HEK293 (cell line): Measurements from ENCODE around the gene TFAP2E.

Source experiments
- CTCF ChIA-PET: fragments of 350-600 bp; formaldehyde crosslinking; extraction: SDS; loops from one replicate; lab custom pipeline; 2021; ENCODE audit warnings: antibody characterized with exemption; lab: Yijun Ruan, JAX
- POLR2A ChIA-PET: fragments of 300-600 bp; formaldehyde crosslinking; extraction: SDS; loops from one replicate; lab custom pipeline; 2020; ENCODE audit warnings: antibody characterized with exemption, inconsistent platforms; lab: Yijun Ruan, JAX
- H3K27ac ChIP-seq: fragments of 200-500 bp; sonication (Bioruptor generic); 2 replicates; pipeline ENCODE4 v1.5.1; 2014; ENCODE audit warnings: low read depth, low read length, control low read depth, inconsistent platforms; ENCODE audit errors: extremely low read depth
- H3K36me3 ChIP-seq, 2 experiments: fragments of 200-500 bp in 1 of 2; sonication (Bioruptor generic) in 1 of 2; 1 replicate in 1 of 2; 2 replicates in 1 of 2; pipeline ENCODE4 v1.5.1; 2014 to 2017; ENCODE audit warnings: inconsistent platforms in 2 of 2, low read length in 2 of 2; ENCODE audit not compliant: control insufficient read depth in 2 of 2, insufficient read depth in 1 of 2
- H3K4me1 ChIP-seq: fragments of 200-500 bp; sonication (Bioruptor generic); 2 replicates; pipeline ENCODE4 v1.5.1; 2014; ENCODE audit warnings: mild to moderate bottlenecking, low read length, inconsistent platforms; ENCODE audit not compliant: control insufficient read depth, insufficient read depth
- H3K4me3 ChIP-seq: 2 replicates; pipeline ENCODE4 v1.5.1; 2011; ENCODE audit warnings: low read depth, mild to moderate bottlenecking, control low read depth, low read length, moderate library complexity
- H3K9me3 ChIP-seq: fragments of 200-500 bp; sonication (Bioruptor generic); 2 replicates; pipeline ENCODE4 v1.5.1; 2014; ENCODE audit warnings: low read depth, low read length, inconsistent platforms; ENCODE audit not compliant: control insufficient read depth, insufficient read depth
- PRDM1 ChIP-seq: fragments of 450-650 bp; formaldehyde crosslinking; IDR thresholded peaks from 2 replicates; pipeline ENCODE4; 2016; ENCODE audit warnings: missing biosample characterization, missing genetic modification characterization
- TCF7L2 ChIP-seq: IDR thresholded peaks from 2 replicates; pipeline ENCODE4 v1.6.1; 2011; ENCODE audit warnings: low read depth, mild to moderate bottlenecking, inconsistent platforms, low read length, moderate library complexity, borderline replicate concordance
- TRIM28 ChIP-seq: IDR thresholded peaks from 2 replicates; pipeline ENCODE4 v1.6.1; 2011; ENCODE audit warnings: low read length, control low read depth, borderline replicate concordance
- ZIC2 ChIP-seq: fragments of 450-650 bp; formaldehyde crosslinking; IDR thresholded peaks from 2 replicates; pipeline ENCODE4 v1.5.1; 2016; ENCODE audit warnings: missing biosample characterization, missing genetic modification characterization
- ZNF335 ChIP-seq: fragments of 450-650 bp; formaldehyde crosslinking; conservative IDR thresholded peaks from 2 replicates; pipeline ENCODE4 v1.5.1; 2016; ENCODE audit warnings: missing biosample characterization, missing genetic modification characterization
- ZNF530 ChIP-seq: fragments of 450-650 bp; formaldehyde crosslinking; IDR thresholded peaks from 2 replicates; pipeline ENCODE4 v1.5.1; 2016; ENCODE audit warnings: low read depth, missing biosample characterization, missing genetic modification characterization
- ZNF654 ChIP-seq: fragments of 450-650 bp; formaldehyde crosslinking; IDR thresholded peaks from 2 replicates; pipeline ENCODE4 v1.5.1; 2016; ENCODE audit warnings: low read depth, missing biosample characterization, missing genetic modification characterization
- ZNF660 ChIP-seq: fragments of 450-650 bp; IDR thresholded peaks from 2 replicates; pipeline ENCODE4 v1.5.1; 2018; ENCODE audit warnings: missing biosample characterization, mild to moderate bottlenecking, missing genetic modification characterization
- ZNF843 ChIP-seq: fragments of 450-650 bp; formaldehyde crosslinking; IDR thresholded peaks from 2 replicates; pipeline ENCODE4 v1.5.1; 2016; ENCODE audit warnings: missing biosample characterization, missing genetic modification characterization
- ZSCAN30 ChIP-seq: fragments of 450-650 bp; IDR thresholded peaks from 2 replicates; pipeline ENCODE4 v1.5.1; 2018; ENCODE audit warnings: missing biosample characterization, mild to moderate bottlenecking, missing genetic modification characterization, moderate library complexity
- TF ChIP-seq, protein P1 (sequence below): fragments of 450-650 bp; formaldehyde crosslinking; IDR thresholded peaks from 2 replicates; pipeline ENCODE4 v1.5.1; 2016; ENCODE audit warnings: missing biosample characterization, missing genetic modification characterization
- TF ChIP-seq, protein P2 (sequence below): fragments of 450-650 bp; formaldehyde crosslinking; IDR thresholded peaks from 2 replicates; pipeline ENCODE4 v1.5.1; 2016; ENCODE audit warnings: missing biosample characterization, missing genetic modification characterization
- TF ChIP-seq, protein P3 (sequence below): fragments of 450-650 bp; formaldehyde crosslinking; IDR thresholded peaks from 2 replicates; pipeline ENCODE4 v1.5.1; 2016; ENCODE audit warnings: missing biosample characterization, missing genetic modification characterization
- TF ChIP-seq, protein P4 (sequence below): fragments of 450-650 bp; formaldehyde crosslinking; IDR thresholded peaks from 2 replicates; pipeline ENCODE4 v1.5.1; 2016; ENCODE audit warnings: missing biosample characterization, missing genetic modification characterization
- TF ChIP-seq, protein P5 (sequence below): fragments of 450-650 bp; formaldehyde crosslinking; IDR thresholded peaks from 2 replicates; pipeline ENCODE4 v1.5.1; 2017; ENCODE audit warnings: missing biosample characterization, missing genetic modification characterization
- TF ChIP-seq, protein P6 (sequence below): fragments of 450-650 bp; formaldehyde crosslinking; IDR thresholded peaks from 2 replicates; pipeline ENCODE4 v1.5.1; 2016; ENCODE audit warnings: missing biosample characterization, missing genetic modification characterization

TFAP2E gene

DNA sequence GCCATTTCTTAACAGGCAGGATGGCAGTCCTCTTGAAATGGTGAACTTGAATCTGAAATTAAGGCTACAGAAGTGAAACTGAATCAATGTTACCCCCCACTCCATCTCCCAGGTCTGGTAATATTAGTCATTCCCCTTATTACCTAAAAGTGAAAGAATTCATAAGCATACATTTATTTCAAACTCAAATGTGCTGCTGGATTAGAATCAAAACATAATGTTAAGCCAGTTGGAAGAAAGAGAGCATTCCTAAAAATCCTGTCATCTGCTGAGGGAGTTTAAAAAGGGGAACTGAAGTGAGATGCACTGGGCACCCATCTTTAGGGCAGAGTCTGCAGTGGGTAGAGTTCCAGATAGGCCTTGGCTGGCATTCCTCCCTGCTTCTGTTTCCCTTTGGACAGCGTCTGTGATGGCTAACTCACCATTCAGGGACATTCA is 33.3 kb upstream of the TFAP2E start (continued):
- TF ChIP-seq, protein P1, sequence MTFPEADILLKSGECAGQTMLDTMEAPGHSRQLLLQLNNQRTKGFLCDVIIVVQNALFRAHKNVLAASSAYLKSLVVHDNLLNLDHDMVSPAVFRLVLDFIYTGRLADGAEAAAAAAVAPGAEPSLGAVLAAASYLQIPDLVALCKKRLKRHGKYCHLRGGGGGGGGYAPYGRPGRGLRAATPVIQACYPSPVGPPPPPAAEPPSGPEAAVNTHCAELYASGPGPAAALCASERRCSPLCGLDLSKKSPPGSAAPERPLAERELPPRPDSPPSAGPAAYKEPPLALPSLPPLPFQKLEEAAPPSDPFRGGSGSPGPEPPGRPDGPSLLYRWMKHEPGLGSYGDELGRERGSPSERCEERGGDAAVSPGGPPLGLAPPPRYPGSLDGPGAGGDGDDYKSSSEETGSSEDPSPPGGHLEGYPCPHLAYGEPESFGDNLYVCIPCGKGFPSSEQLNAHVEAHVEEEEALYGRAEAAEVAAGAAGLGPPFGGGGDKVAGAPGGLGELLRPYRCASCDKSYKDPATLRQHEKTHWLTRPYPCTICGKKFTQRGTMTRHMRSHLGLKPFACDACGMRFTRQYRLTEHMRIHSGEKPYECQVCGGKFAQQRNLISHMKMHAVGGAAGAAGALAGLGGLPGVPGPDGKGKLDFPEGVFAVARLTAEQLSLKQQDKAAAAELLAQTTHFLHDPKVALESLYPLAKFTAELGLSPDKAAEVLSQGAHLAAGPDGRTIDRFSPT (tag by site-specific recombination), result no peak
- no peak for TF ChIP-seq ZNF843 (tag by site-specific recombination)
- no peak for TF ChIP-seq ZNF335 (tag by site-specific recombination)
- TF ChIP-seq PRDM1, result no peak

DNA sequence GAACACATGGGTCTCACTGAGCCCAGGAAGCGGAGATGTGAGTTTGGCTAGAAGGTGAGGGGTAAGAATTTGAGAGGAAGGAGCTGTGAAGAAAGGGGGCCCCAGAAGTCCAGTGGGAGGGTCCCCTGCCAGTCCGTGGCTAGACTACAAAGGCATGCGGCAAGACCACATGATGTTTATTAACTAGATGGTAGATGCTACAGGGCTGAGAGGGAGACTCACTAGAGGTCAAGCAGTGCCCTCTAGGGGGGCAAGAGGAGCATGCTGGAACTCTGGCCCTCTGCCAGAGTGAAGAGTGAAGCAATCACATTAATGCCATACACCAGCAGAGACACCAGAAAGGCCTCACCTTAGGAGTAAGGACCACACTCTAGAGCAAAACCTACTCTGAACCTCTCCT is 28.1 kb upstream of the TFAP2E start:
- no peak overlapping the region for H3K27ac ChIP-seq
- peak; percentile 91 for TF ChIP-seq ZIC2 (tag by site-specific recombination)
- peak; percentile 63; the same call in 1 of the 2 replicates for TF ChIP-seq TCF7L2
- TF ChIP-seq TRIM28, result peak; percentile 45; the same call in 1 of the 2 replicates
- TF ChIP-seq, protein P2, sequence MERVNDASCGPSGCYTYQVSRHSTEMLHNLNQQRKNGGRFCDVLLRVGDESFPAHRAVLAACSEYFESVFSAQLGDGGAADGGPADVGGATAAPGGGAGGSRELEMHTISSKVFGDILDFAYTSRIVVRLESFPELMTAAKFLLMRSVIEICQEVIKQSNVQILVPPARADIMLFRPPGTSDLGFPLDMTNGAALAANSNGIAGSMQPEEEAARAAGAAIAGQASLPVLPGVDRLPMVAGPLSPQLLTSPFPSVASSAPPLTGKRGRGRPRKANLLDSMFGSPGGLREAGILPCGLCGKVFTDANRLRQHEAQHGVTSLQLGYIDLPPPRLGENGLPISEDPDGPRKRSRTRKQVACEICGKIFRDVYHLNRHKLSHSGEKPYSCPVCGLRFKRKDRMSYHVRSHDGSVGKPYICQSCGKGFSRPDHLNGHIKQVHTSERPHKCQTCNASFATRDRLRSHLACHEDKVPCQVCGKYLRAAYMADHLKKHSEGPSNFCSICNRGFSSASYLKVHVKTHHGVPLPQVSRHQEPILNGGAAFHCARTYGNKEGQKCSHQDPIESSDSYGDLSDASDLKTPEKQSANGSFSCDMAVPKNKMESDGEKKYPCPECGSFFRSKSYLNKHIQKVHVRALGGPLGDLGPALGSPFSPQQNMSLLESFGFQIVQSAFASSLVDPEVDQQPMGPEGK (tag by site-specific recombination), result 0 out of 2 replicates have a peak, but pooled peaks have one; percentile 22
- TF ChIP-seq ZNF530 (tag by site-specific recombination), result no peak
- TF ChIP-seq, protein P3, sequence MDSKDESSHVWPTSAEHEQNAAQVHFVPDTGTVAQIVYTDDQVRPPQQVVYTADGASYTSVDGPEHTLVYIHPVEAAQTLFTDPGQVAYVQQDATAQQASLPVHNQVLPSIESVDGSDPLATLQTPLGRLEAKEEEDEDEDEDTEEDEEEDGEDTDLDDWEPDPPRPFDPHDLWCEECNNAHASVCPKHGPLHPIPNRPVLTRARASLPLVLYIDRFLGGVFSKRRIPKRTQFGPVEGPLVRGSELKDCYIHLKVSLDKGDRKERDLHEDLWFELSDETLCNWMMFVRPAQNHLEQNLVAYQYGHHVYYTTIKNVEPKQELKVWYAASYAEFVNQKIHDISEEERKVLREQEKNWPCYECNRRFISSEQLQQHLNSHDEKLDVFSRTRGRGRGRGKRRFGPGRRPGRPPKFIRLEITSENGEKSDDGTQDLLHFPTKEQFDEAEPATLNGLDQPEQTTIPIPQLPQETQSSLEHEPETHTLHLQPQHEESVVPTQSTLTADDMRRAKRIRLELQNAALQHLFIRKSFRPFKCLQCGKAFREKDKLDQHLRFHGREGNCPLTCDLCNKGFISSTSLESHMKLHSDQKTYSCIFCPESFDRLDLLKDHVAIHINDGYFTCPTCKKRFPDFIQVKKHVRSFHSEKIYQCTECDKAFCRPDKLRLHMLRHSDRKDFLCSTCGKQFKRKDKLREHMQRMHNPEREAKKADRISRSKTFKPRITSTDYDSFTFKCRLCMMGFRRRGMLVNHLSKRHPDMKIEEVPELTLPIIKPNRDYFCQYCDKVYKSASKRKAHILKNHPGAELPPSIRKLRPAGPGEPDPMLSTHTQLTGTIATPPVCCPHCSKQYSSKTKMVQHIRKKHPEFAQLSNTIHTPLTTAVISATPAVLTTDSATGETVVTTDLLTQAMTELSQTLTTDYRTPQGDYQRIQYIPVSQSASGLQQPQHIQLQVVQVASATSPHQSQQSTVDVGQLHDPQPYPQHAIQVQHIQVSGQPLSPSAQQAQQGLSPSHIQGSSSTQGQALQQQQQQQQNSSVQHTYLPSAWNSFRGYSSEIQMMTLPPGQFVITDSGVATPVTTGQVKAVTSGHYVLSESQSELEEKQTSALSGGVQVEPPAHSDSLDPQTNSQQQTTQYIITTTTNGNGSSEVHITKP (tag by site-specific recombination), result peak; percentile 17; the same call in 1 of the 2 replicates
- TF ChIP-seq, protein P4, sequence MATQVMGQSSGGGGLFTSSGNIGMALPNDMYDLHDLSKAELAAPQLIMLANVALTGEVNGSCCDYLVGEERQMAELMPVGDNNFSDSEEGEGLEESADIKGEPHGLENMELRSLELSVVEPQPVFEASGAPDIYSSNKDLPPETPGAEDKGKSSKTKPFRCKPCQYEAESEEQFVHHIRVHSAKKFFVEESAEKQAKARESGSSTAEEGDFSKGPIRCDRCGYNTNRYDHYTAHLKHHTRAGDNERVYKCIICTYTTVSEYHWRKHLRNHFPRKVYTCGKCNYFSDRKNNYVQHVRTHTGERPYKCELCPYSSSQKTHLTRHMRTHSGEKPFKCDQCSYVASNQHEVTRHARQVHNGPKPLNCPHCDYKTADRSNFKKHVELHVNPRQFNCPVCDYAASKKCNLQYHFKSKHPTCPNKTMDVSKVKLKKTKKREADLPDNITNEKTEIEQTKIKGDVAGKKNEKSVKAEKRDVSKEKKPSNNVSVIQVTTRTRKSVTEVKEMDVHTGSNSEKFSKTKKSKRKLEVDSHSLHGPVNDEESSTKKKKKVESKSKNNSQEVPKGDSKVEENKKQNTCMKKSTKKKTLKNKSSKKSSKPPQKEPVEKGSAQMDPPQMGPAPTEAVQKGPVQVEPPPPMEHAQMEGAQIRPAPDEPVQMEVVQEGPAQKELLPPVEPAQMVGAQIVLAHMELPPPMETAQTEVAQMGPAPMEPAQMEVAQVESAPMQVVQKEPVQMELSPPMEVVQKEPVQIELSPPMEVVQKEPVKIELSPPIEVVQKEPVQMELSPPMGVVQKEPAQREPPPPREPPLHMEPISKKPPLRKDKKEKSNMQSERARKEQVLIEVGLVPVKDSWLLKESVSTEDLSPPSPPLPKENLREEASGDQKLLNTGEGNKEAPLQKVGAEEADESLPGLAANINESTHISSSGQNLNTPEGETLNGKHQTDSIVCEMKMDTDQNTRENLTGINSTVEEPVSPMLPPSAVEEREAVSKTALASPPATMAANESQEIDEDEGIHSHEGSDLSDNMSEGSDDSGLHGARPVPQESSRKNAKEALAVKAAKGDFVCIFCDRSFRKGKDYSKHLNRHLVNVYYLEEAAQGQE, result no peak
- TF ChIP-seq ZNF654 (tag by site-specific recombination), result peak; percentile 52
- TF ChIP-seq, protein P5, sequence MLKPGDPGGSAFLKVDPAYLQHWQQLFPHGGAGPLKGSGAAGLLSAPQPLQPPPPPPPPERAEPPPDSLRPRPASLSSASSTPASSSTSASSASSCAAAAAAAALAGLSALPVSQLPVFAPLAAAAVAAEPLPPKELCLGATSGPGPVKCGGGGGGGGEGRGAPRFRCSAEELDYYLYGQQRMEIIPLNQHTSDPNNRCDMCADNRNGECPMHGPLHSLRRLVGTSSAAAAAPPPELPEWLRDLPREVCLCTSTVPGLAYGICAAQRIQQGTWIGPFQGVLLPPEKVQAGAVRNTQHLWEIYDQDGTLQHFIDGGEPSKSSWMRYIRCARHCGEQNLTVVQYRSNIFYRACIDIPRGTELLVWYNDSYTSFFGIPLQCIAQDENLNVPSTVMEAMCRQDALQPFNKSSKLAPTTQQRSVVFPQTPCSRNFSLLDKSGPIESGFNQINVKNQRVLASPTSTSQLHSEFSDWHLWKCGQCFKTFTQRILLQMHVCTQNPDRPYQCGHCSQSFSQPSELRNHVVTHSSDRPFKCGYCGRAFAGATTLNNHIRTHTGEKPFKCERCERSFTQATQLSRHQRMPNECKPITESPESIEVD (tag by site-specific recombination), result no peak
- TF ChIP-seq ZSCAN30, result 0 out of 2 replicates have a peak, but pooled peaks have one; percentile 41
- TF ChIP-seq, protein P6, sequence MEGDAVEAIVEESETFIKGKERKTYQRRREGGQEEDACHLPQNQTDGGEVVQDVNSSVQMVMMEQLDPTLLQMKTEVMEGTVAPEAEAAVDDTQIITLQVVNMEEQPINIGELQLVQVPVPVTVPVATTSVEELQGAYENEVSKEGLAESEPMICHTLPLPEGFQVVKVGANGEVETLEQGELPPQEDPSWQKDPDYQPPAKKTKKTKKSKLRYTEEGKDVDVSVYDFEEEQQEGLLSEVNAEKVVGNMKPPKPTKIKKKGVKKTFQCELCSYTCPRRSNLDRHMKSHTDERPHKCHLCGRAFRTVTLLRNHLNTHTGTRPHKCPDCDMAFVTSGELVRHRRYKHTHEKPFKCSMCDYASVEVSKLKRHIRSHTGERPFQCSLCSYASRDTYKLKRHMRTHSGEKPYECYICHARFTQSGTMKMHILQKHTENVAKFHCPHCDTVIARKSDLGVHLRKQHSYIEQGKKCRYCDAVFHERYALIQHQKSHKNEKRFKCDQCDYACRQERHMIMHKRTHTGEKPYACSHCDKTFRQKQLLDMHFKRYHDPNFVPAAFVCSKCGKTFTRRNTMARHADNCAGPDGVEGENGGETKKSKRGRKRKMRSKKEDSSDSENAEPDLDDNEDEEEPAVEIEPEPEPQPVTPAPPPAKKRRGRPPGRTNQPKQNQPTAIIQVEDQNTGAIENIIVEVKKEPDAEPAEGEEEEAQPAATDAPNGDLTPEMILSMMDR (tag by site-specific recombination), result peak; percentile 83
- TF ChIP-seq ZNF660 (tag by site-specific recombination), result peak; percentile 59; the same call in 1 of the 2 replicates
- no peaks in the 10 kb centered on the region for H3K9me3 ChIP-seq
- CTCF ChIA-PET, result interaction anchor here (0.6 to 2.7 kb wide), 4 partner anchors 24 to 138 kb away, joined by 3 to 32 read pairs (median 4); no protein-coding TSS in a partner anchor
- POLR2A ChIA-PET, result interaction anchor here (1.2 kb wide), 1 partner anchor 12 kb away, joined by 3 read pairs; the partner anchor contains the start of gene KIAA0319L
- H3K4me1 ChIP-seq, result peaks cover 12% of the 10 kb centered on the region
- H3K4me3 ChIP-seq, result no peak overlapping the region
- H3K36me3 ChIP-seq, result peaks cover 9 to 61% of the 10 kb centered on the region in 2 experiments; a peak in 2 of 3 replicates
